GM12872 (cell line): Measurements from ENCODE around the gene TLDC2.

Source experiments
- CTCF ChIP-seq: IDR thresholded peaks from 3 replicates; pipeline ENCODE4 v1.5.1; 2011; ENCODE audit warnings: low read depth, mild to moderate bottlenecking, low read length, moderate library complexity; ENCODE audit not compliant: insufficient read depth

Gene TLDC2

GRCh38 chr20:36835025-36835424, 40.9 kb upstream of the TLDC2 start:
- no peak for TF ChIP-seq CTCF

GRCh38 chr20:36835453-36836198, 40.3 kb upstream of the TLDC2 start:
- no peak; the same call in 2 of the 3 replicates for TF ChIP-seq CTCF

- TF ChIP-seq CTCF: peak; percentile 85
Measured at GRCh38 chr20:36836591-36837269, 39.2 kb upstream of the TLDC2 start.

DNA sequence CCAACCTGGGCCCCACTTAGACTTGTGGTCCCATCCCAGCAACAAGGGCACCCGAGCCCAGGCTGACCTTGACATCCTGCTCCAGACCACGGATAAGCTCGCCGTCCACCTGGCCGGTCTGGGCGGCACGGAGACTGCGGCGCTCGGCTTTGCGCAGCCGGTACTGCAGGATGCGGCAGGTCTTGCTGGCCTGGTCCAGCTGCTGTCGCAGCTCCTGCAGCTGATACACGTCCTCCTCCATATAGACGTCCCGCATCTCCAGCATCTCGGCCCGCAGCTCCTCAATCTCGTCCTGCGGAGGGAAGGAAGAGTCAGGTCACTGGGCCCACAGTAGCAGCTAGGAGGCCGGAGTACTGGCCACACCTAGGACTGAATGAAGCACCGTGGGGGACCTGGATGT, 36.8 kb upstream of the TLDC2 start:
- no peak for TF ChIP-seq CTCF

GRCh38 chr20:36845288-36845971, 30.5 kb upstream of the TLDC2 start:
- no peak for TF ChIP-seq CTCF

DNA sequence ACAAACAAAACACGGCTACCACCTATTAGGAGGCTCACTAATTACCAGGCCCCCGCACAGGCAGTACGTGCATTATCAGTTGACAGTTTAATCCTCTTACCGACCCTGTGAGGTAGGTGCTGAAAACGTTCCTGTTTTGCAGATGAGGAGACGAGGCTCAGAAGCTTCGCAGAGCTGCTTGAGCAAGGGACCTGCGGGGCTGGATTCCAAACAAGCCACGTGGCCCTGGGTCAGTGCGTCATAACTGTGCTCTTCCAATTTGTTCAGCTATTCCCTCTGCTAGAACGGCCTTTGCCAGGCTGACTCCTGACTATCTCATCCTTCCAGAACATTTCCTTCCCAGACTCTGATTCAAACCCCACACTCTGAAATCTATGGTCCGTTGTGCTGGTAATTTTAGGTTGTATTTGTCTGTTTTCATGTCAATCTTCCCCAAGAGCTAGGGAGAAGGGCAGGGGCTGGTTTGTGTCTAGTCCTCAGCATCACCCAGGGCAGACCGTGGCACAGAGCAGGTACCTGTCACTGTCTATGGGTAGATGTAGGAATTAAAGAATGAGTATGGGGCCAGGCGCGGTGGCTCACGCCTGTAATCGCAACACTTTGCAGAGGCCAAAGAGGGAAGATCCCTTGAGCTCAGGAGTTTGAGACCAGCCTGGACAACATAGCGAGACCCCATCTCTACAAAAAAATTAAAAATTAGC, 28.8 kb upstream of the TLDC2 start:
- no peak for TF ChIP-seq CTCF

- TF ChIP-seq CTCF: no peak
Measured at GRCh38 chr20:36847710-36848040, 28.3 kb upstream of the TLDC2 start.
